NCI-H69 (cell line): ENCODE data around the gene RNF149.

ENCODE experiments used
- DNase-seq: peaks from one replicate; lab custom pipeline; 2025; lab: John Stamatoyannopoulos, UW

The RNF149 gene

DNA sequence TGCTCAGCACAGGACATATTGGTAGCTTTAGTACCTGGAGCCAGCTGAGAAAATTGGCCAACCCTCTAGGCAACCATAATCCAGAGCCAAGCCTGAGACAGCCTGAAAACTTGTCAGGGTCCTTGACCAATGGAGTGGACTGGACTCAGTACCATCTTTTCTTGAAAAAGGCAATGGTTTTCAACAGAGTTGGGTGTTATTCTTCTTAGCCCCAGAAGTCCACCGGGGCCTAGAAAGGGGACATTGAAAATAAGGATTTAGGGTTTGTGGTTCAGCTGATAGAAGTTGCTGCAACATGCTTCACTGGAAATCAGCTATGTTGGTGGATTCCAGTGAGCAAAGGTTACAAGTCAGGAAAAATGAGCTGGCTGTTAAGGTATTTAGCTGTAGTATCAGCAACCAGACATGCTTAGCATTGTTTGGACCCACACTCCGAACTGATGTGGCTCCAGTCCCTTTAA, 77.9 kb downstream of the RNF149 start:
- no peak for DNase-seq
